ENCODE data around the gene HINT1. TPM values are rescaled to one million over a fixed set of nuclear protein-coding genes. Genes with fewer than 3 reads are reported as not detected.

Gene HINT1
- total RNA-seq, 1 experiment from 2014 or later: 249 TPM

- Histone ChIP-seq H3K9me3 (ENCODE audit: control insufficient read depth, low read depth, low read length) (no peaks in the 10 kb centered on the region), H4K8ac (replicated peaks; ENCODE audit: insufficient read length, low read depth, low read length) (no peak overlapping the region), H3K4ac (ENCODE audit: low read depth, low read length) (no peak overlapping the region), H3K23ac (ENCODE audit: insufficient read length, low read depth, low read length) (no peak overlapping the region), H2BK120ac (ENCODE audit: low read depth, low read length, poor library complexity, severe bottlenecking) (no peak overlapping the region), H2BK5ac (ENCODE audit: insufficient read length, low read length) (no peak overlapping the region), H3K14ac (ENCODE audit: insufficient read depth, low read length) (no peak overlapping the region), H3K79me2 (ENCODE audit: insufficient read depth, low read length) (no peaks in the 10 kb centered on the region), H3K4me1 (ENCODE audit: insufficient read depth, low read length) (no peaks in the 10 kb centered on the region), H2BK15ac (ENCODE audit: low read depth, low read length) (no peak overlapping the region), H3K27ac (ENCODE audit: insufficient read length, low read depth, low read length) (no peak overlapping the region), H3K4me2 (ENCODE audit: insufficient read depth, insufficient read length, low read length) (no peak overlapping the region), H3K27me3 (ENCODE audit: insufficient read depth, low read length) (no peaks in the 10 kb centered on the region), H4K91ac (ENCODE audit: insufficient read length, low read depth, low read length) (no peak overlapping the region), H4K20me1 (ENCODE audit: control insufficient read depth, insufficient read depth, insufficient read length) (no peaks in the 10 kb centered on the region), H2BK12ac (ENCODE audit: insufficient read length, low read depth, low read length) (no peak overlapping the region), H3K79me1 (ENCODE audit: insufficient read depth, low read depth, low read length, poor library complexity, severe bottlenecking) (no peaks in the 10 kb centered on the region), H3K56ac (ENCODE audit: insufficient read length, low read depth, low read length) (no peak overlapping the region), H2BK20ac (ENCODE audit: low read depth, low read length, poor library complexity, severe bottlenecking) (no peak overlapping the region), H3K23me2 (ENCODE audit: insufficient read length, low read depth, low read length, poor library complexity, severe bottlenecking) (no peaks in the 10 kb centered on the region), H2AK5ac (ENCODE audit: insufficient read length, low read length) (no peak overlapping the region), H2AFZ (ENCODE audit: low read length) (no peak overlapping the region), H3T11ph (ENCODE audit: low read length) (no peak overlapping the region), H4K5ac (ENCODE audit: insufficient read length, low read depth, low read length) (no peak overlapping the region), H3K18ac (ENCODE audit: insufficient read length, low read depth, low read length) (no peak overlapping the region), H3K9ac (ENCODE audit: extremely low read depth, insufficient read length, low read length) (no peak overlapping the region)
- no peaks in the 10 kb centered on the region for H3K4me1 Mint-ChIP-seq
- H3K27ac Mint-ChIP-seq: no peak overlapping the region
- H3K4me3 Mint-ChIP-seq: no peak overlapping the region
- no peak for DNase-seq
- H3K9me3 Mint-ChIP-seq: no peaks in the 10 kb centered on the region
- WGBS (ENCODE audit: extremely low coverage, insufficient read length, low lambda C conversion rate): no CpG with 5 or more reads among the region's 2 CpGs
- H3K36me3 Mint-ChIP-seq (ENCODE audit: insufficient read depth in 1 of 3, low read depth in 3 of 3): no peaks in the 10 kb centered on the region
- H3K27me3 Mint-ChIP-seq (ENCODE audit: low read depth): no peaks in the 10 kb centered on the region
- TF ChIP-seq CTCF (conservative IDR thresholded peaks at IDR 0.05): no peak
Observed at GRCh38 chr5:131114754-131115153, 50.3 kb downstream of the HINT1 start.

All from H9 (cell line).